ENCODE data around the gene TAF15.

The TAF15 gene

GRCh38 chr17:35875072-35875799 lies 66.0 kb downstream of the TAF15 start:
- no peak for DNase-seq

DNA sequence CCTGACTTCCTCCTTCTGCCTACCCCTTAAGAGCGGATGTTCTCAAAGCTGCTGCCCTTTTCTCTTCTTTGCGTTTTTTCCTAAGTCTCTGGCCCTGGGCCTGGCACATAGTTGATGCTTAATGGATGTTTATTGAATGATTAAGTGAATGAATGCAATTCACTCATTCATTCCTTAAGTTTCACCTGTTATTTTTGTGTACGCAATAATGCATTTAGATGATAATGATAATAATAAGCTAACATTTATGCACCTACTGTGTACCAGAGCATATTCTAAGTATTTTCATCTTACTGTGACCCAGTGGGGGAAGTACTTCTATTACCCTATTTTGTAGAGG lies 66.5 kb downstream of the TAF15 start:
- DNase-seq: no peak

DNA sequence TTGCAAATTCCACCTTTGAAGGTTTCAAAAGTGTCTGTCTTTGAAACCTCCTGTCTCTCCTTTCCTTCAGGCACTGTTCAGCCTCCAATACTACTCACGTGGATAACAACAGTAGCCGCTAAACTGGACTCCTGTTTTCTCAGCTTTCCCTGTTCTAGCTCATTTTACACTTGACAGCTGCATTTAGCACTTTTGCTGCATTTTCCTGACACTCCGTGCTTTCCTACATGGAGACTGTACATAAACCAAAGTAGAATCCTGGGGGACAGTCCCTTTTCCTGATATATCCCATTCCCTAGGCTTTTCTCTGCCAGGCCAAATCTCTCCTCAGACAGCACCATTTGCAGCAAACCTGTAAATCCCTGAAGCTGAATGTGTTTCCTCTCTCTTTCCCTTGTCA lies 67.2 kb downstream of the TAF15 start:
- no peak for DNase-seq

DNA sequence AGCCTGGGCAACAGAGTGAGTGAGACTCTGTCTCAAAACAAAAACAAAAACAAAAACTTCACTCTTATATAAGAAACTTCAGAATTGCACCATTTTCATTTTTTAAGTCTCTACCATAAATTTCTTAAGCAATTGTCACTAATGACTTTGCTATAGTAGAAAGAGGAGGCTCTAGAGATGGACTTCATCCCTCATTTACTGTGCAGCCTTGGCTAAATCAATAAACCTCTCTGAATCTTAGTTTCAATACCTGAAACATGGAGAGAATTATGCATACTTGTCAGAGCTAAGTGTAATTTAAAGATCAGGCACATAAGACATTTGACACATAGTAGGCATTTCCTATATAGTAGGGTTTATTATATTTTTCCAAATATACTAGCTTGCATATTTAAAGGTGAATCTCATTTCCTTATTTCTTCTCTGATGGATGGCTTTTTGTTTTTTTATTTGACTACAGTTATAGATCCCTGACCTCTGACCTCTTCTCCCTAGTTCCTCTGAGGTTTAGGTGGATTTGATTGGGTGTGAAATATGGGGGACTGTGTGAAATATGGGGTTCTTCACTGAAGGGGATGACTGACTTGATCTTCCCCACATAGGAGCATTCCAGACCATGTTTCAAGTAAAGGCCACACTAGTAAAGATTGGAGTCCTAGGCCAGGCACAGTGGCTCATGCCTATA lies 68.2 kb downstream of the TAF15 start:
- DNase-seq: no peak

- DNase-seq: no peak
Observed at GRCh38 chr17:35878361-35878760, 69.1 kb downstream of the TAF15 start.

DNA sequence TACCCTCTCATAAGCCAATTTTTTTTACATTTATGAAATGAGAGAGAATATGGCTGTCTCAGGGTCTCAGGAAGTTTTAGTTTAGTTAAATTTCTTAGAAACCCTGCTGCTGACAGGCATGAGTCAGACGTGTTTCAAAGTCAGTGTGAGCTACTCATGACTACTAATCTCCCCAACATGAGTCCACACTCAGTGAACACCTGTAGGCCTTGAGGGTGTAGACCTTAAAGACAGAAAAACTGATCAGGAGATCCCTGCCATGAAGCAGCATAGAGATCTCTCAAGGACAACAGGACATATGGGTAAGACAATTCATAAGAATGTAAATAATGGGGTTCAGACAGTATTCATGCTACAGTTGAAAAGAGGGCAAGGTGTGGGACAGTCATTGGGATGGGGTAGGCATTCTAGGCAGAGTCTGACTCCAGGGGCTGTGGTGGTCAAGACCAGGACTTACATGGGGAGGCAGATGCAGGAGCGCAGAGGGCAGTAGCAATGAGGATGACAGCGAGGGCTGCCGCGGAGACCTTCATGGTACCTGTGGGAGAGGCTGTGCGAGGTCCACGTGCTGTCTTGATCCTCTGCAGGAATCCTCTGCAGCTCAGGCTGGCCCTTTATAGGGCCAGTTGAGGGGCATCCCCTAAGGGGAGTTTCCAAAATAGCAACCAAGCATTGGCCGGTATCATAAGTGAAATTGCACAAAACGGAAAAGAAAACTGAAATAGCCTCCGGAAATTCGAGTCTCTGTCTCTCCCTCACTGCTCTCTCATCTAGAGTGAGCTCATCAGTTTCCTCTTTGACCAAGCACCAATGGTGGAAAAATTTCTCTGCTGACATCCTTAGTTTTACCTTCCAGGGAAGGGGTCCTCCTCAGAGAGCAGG lies 70.7 kb downstream of the TAF15 start, which contains the start of gene CCL5:
Gene CCL5, minus strand, starts transcription at position 588 of the 882 bp plus-strand sequence.
- DNase-seq: no peak

GRCh38 chr17:35889241-35889640 lies 80.0 kb downstream of the TAF15 start:
- no peak for DNase-seq

- no peak for DNase-seq
Observed at GRCh38 chr17:35889818-35890773, 80.8 kb downstream of the TAF15 start.

DNA sequence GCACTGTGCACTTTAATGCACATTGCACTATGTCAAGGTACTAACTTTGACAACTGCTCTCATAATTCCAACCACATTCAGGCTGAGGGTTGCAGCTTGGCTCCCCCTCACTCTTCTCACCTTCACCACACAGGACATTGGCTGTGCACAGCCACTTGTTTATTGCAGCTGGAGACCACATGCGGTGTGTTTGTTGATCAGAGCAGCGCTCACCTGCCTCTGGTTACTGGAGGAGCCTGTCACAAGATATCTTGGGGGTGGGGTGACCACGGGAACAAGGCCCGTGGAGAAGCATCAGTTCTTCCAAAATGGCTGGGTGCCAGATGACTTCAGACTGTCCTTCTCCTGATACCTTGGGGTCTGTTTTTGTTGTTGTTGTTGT lies 81.5 kb downstream of the TAF15 start:
- DNase-seq: peak; percentile 36

GRCh38 chr17:35891269-35891668 lies 82.0 kb downstream of the TAF15 start:
- DNase-seq: no peak

GRCh38 chr17:35892091-35893035 lies 83.1 kb downstream of the TAF15 start:
- DNase-seq: no peak

- DNase-seq: no peak
Observed at GRCh38 chr17:35893751-35894150, 84.5 kb downstream of the TAF15 start.

DNA sequence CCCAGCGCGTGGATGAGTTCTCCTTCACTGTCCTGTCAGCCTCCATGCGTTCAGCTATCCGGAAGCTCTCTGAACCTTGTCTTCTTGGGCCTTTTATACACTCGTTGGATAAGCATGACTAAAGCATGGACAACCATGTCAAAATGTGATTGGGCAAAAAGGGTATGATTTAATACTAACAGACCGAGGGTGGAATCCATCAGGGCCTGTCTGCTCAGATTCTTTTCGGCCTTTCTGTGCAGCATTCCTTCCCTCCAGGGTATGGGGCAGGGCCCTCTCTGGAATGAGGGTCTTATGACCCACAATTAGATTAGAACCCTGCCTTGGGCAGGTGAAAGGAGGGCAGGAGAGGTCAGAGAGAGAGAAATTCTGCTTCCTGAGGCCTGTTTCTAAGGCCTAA lies 84.9 kb downstream of the TAF15 start:
- DNase-seq: no peak

DNA sequence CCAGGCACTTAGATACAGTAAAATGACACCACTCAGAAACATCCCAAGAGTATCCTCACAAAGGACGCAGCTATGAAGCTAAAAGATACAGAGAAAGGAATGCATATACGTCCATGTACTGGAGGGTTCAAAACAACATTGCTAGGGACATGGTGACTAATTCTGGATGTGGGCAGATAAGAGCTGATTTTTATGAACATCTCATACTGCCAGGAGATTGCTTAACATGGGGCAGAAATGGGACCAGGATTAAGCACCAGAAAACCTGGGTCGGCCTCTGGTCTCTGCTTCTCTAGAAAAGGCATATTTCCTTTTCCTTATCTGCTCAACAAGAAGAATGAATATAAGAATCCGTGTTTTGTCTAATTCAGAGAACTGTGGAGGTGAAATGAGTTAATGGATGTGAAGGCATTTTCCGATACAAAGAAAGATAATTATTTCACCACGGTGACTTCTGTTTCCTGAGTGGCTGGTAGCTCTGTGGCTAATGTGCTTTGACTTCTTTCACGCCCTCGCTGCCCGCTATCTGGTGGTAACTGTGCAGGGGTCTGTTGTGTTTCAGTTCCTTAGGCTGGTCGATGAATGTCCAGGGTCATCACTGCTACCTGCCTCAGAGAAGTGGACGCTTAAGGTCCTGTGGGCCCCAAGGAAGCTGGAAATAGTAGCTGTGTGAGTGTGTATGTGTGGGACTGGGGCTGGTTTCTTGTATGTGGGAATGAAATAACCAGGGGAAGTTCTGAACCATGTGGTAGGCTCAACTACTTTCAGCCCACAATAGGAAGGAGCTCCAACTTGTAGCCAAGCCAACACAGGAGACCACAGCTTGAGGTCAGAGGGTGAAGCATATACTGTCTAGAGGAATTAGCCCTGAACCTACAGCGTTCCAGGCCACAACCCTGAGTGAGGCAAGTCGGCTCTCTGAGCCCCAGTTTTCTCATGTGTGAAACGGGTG lies 86.6 kb downstream of the TAF15 start:
- no peak for DNase-seq

Measured in NCI-H187 treated with DMSO at 0.1 percent for 48 hours (cell line).